Lung (tissue), 12 donors: Measurements from ENCODE around the gene NGF. TPM values are rescaled to one million over a fixed set of nuclear protein-coding genes. Genes with fewer than 3 reads are reported as not detected.

ENCODE experiments used
- ATAC-seq: fragments of 200-7000 bp; cut with Tn5 transposase; one replicate; pipeline ENCODE4 v1.9.1; 2020; ENCODE audit warnings: moderate number of reproducible peaks; ENCODE audit not compliant: insufficient read depth, low FRiP score
- DNase-seq, 3 donors: peaks; one replicate each; pipeline ENCODE4 v3.0.0-alpha.2; 2013 to 2017
- H3K27ac ChIP-seq, 2 donors: one replicate each; pipeline ENCODE4 v1.5.1; 2013; ENCODE audit warnings: mild to moderate bottlenecking in 2 of 2, moderate library complexity in 2 of 2, control low read depth in 1 of 2, inconsistent platforms in 1 of 2, low read depth in 1 of 2, low read length in 1 of 2
- H3K27me3 ChIP-seq, 3 donors: one replicate each; pipeline ENCODE4 v1.5.1; 2013; ENCODE audit warnings: low read length in 2 of 3; ENCODE audit not compliant: control insufficient read depth in 3 of 3, insufficient read depth in 3 of 3
- H3K36me3 ChIP-seq, 4 donors: one replicate each; pipeline ENCODE4 v1.5.1; 2013; ENCODE audit warnings: low read length in 4 of 4, mild to moderate bottlenecking in 1 of 4, moderate library complexity in 1 of 4; ENCODE audit not compliant: control insufficient read depth in 4 of 4, insufficient read depth in 4 of 4
- H3K4me1 ChIP-seq, 5 donors: one replicate each; pipeline ENCODE4 v1.5.1; 2013; ENCODE audit warnings: low read length in 5 of 5, mild to moderate bottlenecking in 2 of 5, moderate library complexity in 1 of 5; ENCODE audit not compliant: control insufficient read depth in 5 of 5, insufficient read depth in 5 of 5
- H3K4me3 ChIP-seq: one replicate; pipeline ENCODE4 v1.5.1; 2013; ENCODE audit warnings: mild to moderate bottlenecking, control low read depth, moderate library complexity
- H3K9ac ChIP-seq, 2 donors: one replicate each; pipeline ENCODE4 v1.5.1; 2013; ENCODE audit warnings: low read length in 2 of 2, control low read depth in 1 of 2; ENCODE audit not compliant: insufficient read depth in 1 of 2
- H3K9me3 ChIP-seq, 4 donors: one replicate each; pipeline ENCODE4 v1.5.1; 2013; ENCODE audit warnings: low read length in 3 of 4, mild to moderate bottlenecking in 1 of 4, moderate library complexity in 1 of 4; ENCODE audit not compliant: control insufficient read depth in 4 of 4, insufficient read depth in 3 of 4
- CTCF ChIP-seq: IDR thresholded peaks from 2 replicates; pipeline ENCODE4 v1.5.1; 2012; ENCODE audit warnings: mild to moderate bottlenecking; ENCODE audit errors: control extremely low read depth, extremely low read depth
- WGBS, 2 donors: extraction: QIAGEN DNeasy Blood & Tissue Kit; methylation state at CpG; one replicate each; pipeline ENCODE4 v1.1.7; 2013; 5-methylcytosine and 5-hydroxymethylcytosine counted together
- polyA plus RNA-seq, 2 donors: library from polyadenylated mRNA; stranded (reverse); fragments of 200-250 nt; gene quantifications; one replicate each; pipeline ENCODE4 v1.2.1, GENCODE V29; 2013
- total RNA-seq, 2 donors: library from RNA; depleted of rRNA in 1 of 2; stranded (reverse); fragments of >200 nt in 1 of 2; gene quantifications; one replicate each; pipeline ENCODE4 v1.2.1, GENCODE V29; 2014 to 2021
- donor health status: control.
- donor health status: control.
- donor health status: Bipolar disorder and iron deficiency.
- donor health status: healthy.
- donor health status: DM: yes; HTN: yes; CAD: no.

The NGF gene
- total and polyA plus RNA-seq, 4 donors = 0.40 to 1.7 (median 0.50) TPM

GRCh38 chr1:115262886-115263285, 75.2 kb downstream of the NGF start:
- ATAC-seq = no peak
- H3K27me3 ChIP-seq = peaks cover 0 to 4% (median 0%) of the 10 kb centered on the region in 3 donors

GRCh38 chr1:115261496-115261895, 76.6 kb downstream of the NGF start:
- Histone ChIP-seq H3K27me3 (peaks cover 0 to 4% (median 0%) of the 10 kb centered on the region in 3 donors), H3K9me3 (peaks cover 0 to 6% (median 2%) of the 10 kb centered on the region in 4 donors), H3K27ac (no peak overlapping the region), H3K4me1 (no peaks in the 10 kb centered on the region), H3K36me3 (no peaks in the 10 kb centered on the region), H3K9ac (no peak overlapping the region), H3K4me3 (no peak overlapping the region)
- 68 to 80% methylated on average over 1 of the region's 1 CpG for WGBS, 2 donors
- DNase-seq (peak in 2 of 3 donors; percentile 51 to 70), ATAC-seq (no peak)
- no peak for TF ChIP-seq CTCF

More at GRCh38 chr1:115262886-115263285, 75.2 kb downstream of the NGF start:
- peaks cover 0 to 6% (median 1%) of the 10 kb centered on the region in 4 donors for H3K9me3 ChIP-seq
- no peaks in the 10 kb centered on the region for H3K4me1 ChIP-seq
- no peak overlapping the region for H3K27ac ChIP-seq
- 60 to 66% methylated on average over 4 of the region's 4 CpGs for WGBS, 2 donors
- DNase-seq = no peak
- no peak overlapping the region for H3K9ac ChIP-seq
- TF ChIP-seq CTCF = no peak
- no peak overlapping the region for H3K4me3 ChIP-seq
- H3K36me3 ChIP-seq = no peaks in the 10 kb centered on the region

GRCh38 chr1:115258302-115258866, 79.7 kb downstream of the NGF start:
- 63 to 76% methylated on average over 3 of the region's 3 CpGs for WGBS, 2 donors
- ATAC-seq (no peak), DNase-seq (no peak)
- Histone ChIP-seq H3K4me3 (no peak overlapping the region), H3K27ac (no peak overlapping the region), H3K27me3 (no peaks in the 10 kb centered on the region), H3K9me3 (peaks cover 0 to 6% (median 2%) of the 10 kb centered on the region in 4 donors), H3K9ac (no peak overlapping the region), H3K36me3 (no peaks in the 10 kb centered on the region), H3K4me1 (no peaks in the 10 kb centered on the region)
- TF ChIP-seq CTCF = no peak

GRCh38 chr1:115257591-115257990, 80.5 kb downstream of the NGF start:
- Histone ChIP-seq H3K4me3 (no peak overlapping the region), H3K27ac (no peak overlapping the region), H3K36me3 (no peaks in the 10 kb centered on the region), H3K27me3 (no peaks in the 10 kb centered on the region), H3K9me3 (peaks cover 0 to 6% (median 2%) of the 10 kb centered on the region in 4 donors), H3K4me1 (peaks cover 0 to 1% (median 0%) of the 10 kb centered on the region in 5 donors), H3K9ac (no peak overlapping the region)
- ATAC-seq (no peak), DNase-seq (no peak)
- TF ChIP-seq CTCF = no peak
